Ascending aorta (tissue), 2 donors: ENCODE measurements around the gene LGALS4. TPM values are rescaled to one million over a fixed set of nuclear protein-coding genes. Genes with fewer than 3 reads are reported as not detected.

ENCODE experiments used
- DNase-seq, 2 donors: peaks; one replicate each; pipeline ENCODE4 v3.0.0-alpha.2; 2019; ENCODE audit warnings: low spot score in 2 of 2
- H3K27ac ChIP-seq, 2 donors: fragments of 200-600 bp; sonication (generic); one replicate each; pipeline ENCODE4 v1.5.1; 2016 to 2017; ENCODE audit warnings: mild to moderate bottlenecking in 1 of 2
- H3K27me3 ChIP-seq: fragments of 200-600 bp; sonication (generic); one replicate; pipeline ENCODE4 v1.5.1; 2017
- H3K36me3 ChIP-seq, 2 donors: fragments of 200-600 bp; sonication (generic); one replicate each; pipeline ENCODE4 v1.5.1; 2016
- H3K4me1 ChIP-seq, 2 donors: fragments of 200-600 bp; sonication (generic); one replicate each; pipeline ENCODE4 v1.5.1; 2016 to 2017; ENCODE audit warnings: mild to moderate bottlenecking in 1 of 2
- H3K4me3 ChIP-seq, 2 donors: fragments of 200-600 bp; sonication (generic); one replicate each; pipeline ENCODE4 v1.5.1; 2016 to 2017; ENCODE audit warnings: mild to moderate bottlenecking in 1 of 2
- H3K9me3 ChIP-seq, 2 donors: fragments of 200-600 bp; sonication (generic); one replicate each; pipeline ENCODE4 v1.5.1; 2016
- CTCF ChIP-seq, 3 experiments: fragments of 200-600 bp in 2 of 3; fragments of 450-650 bp in 1 of 3; sonication (generic) in 2 of 3; IDR thresholded peaks; one replicate each; pipeline ENCODE4 v1.5.1; 2016 to 2019; ENCODE audit warnings: antibody characterized with exemption in 3 of 3, mild to moderate bottlenecking in 1 of 3, moderate library complexity in 1 of 3
- intact Hi-C: fragments of 100-400 bp; cut with DNase I; formaldehyde crosslinking; loops from one replicate; pipeline ENCODE4 v1.15.1; 2023
- total RNA-seq: library from RNA; depleted of rRNA; stranded (reverse); fragments of >200 nt; gene quantifications from one replicate; pipeline ENCODE4 v1.1.0, GENCODE V29; 2016

Gene LGALS4
- total RNA-seq, 1 donor from 2014 or later, result not detected

GRCh38 chr19:38840583-38840968, 27.8 kb upstream of the LGALS4 start:
- DNase-seq, result no peak
- no peaks in the 10 kb centered on the region for H3K27me3 ChIP-seq
- no peaks in the 10 kb centered on the region for H3K9me3 ChIP-seq
- H3K4me1 ChIP-seq, result peaks cover 3 to 14% of the 10 kb centered on the region in 2 donors
- TF ChIP-seq CTCF (IDR thresholded peaks at IDR 0.05), result no peak
- H3K27ac ChIP-seq, result no peak overlapping the region
- intact Hi-C loops, result no loop called here
- H3K4me3 ChIP-seq, result no peak overlapping the region
- peaks cover 93 to 97% of the 10 kb centered on the region in 2 donors for H3K36me3 ChIP-seq

- peak overlapping the region; percentile 0 to 23 for H3K27ac ChIP-seq
- no peak for DNase-seq
Observed at GRCh38 chr19:38839816-38840582, 27.3 kb upstream of the LGALS4 start.

GRCh38 chr19:38838986-38839761, 26.4 kb upstream of the LGALS4 start:
- Histone ChIP-seq H3K4me1 (peaks cover 3 to 16% of the 10 kb centered on the region in 2 donors), H3K36me3 (peaks cover 79 to 83% of the 10 kb centered on the region in 2 donors), H3K4me3 (no peak overlapping the region), H3K27ac (peak overlapping the region in 1 of 2 donors; percentile 0), H3K9me3 (no peaks in the 10 kb centered on the region), H3K27me3 (no peaks in the 10 kb centered on the region)
- TF ChIP-seq CTCF (IDR thresholded peaks at IDR 0.05), result no peak
- no peak for DNase-seq
- intact Hi-C loops, result no loop called here

More at GRCh38 chr19:38839816-38840582, 27.3 kb upstream of the LGALS4 start:
- no peaks in the 10 kb centered on the region for H3K9me3 ChIP-seq
- intact Hi-C loops, result no loop called here
- H3K4me1 ChIP-seq, result peaks cover 3 to 14% of the 10 kb centered on the region in 2 donors
- no peak for TF ChIP-seq CTCF (IDR thresholded peaks at IDR 0.05)
- no peak overlapping the region for H3K4me3 ChIP-seq
- H3K36me3 ChIP-seq, result peaks cover 87 to 91% of the 10 kb centered on the region in 2 donors
- no peaks in the 10 kb centered on the region for H3K27me3 ChIP-seq

GRCh38 chr19:38838208-38838985, 25.7 kb upstream of the LGALS4 start:
- Histone ChIP-seq H3K9me3 (no peaks in the 10 kb centered on the region), H3K4me1 (peaks cover 3 to 12% of the 10 kb centered on the region in 2 donors), H3K27ac (peak overlapping the region in 1 of 2 donors; percentile 25), H3K4me3 (no peak overlapping the region), H3K27me3 (no peaks in the 10 kb centered on the region), H3K36me3 (peaks cover 71 to 75% of the 10 kb centered on the region in 2 donors)
- no peak for TF ChIP-seq CTCF (IDR thresholded peaks at IDR 0.05)
- intact Hi-C loops, result no loop called here
- no peak for DNase-seq

- Histone ChIP-seq H3K4me1 (peaks cover 3 to 12% of the 10 kb centered on the region in 2 donors), H3K27me3 (no peaks in the 10 kb centered on the region), H3K36me3 (peaks cover 64 to 68% of the 10 kb centered on the region in 2 donors), H3K9me3 (no peaks in the 10 kb centered on the region), H3K27ac (peak overlapping the region in 1 of 2 donors; percentile 11), H3K4me3 (no peak overlapping the region)
- intact Hi-C loops, result no loop called here
- no peak for DNase-seq
- TF ChIP-seq CTCF (IDR thresholded peaks at IDR 0.05), result no peak
Observed at GRCh38 chr19:38837656-38838121, 24.9 kb upstream of the LGALS4 start.
